ENCODE results near the gene SLC22A23.

The SLC22A23 gene

GRCh38 chr6:3393836-3394202, 63.0 kb downstream of the SLC22A23 start:
- H3K4me3 ChIP-seq (replicated peaks; ENCODE audit: low read depth, low read length) = no peak overlapping the region
- no peak for DNase-seq (ENCODE audit: extremely low read depth, low read depth)
- TF ChIP-seq CTCF (IDR thresholded peaks at IDR 0.05; ENCODE audit: low read depth, low read length, missing control alignments) = no peak

- no peak for TF ChIP-seq CTCF (IDR thresholded peaks at IDR 0.05; ENCODE audit: low read depth, low read length, missing control alignments)
- DNase-seq (ENCODE audit: extremely low read depth, low read depth) = no peak
- H3K4me3 ChIP-seq (replicated peaks; ENCODE audit: low read depth, low read length) = no peak overlapping the region
These were observed 63.7 kb downstream of the SLC22A23 start for GRCh38 chr6:3392930-3393835.

GRCh38 chr6:3391902-3392458, 64.9 kb downstream of the SLC22A23 start:
- DNase-seq (ENCODE audit: extremely low read depth, low read depth) = no peak
- no peak overlapping the region for H3K4me3 ChIP-seq (replicated peaks; ENCODE audit: low read depth, low read length)
- no peak for TF ChIP-seq CTCF (IDR thresholded peaks at IDR 0.05; ENCODE audit: low read depth, low read length, missing control alignments)

DNA sequence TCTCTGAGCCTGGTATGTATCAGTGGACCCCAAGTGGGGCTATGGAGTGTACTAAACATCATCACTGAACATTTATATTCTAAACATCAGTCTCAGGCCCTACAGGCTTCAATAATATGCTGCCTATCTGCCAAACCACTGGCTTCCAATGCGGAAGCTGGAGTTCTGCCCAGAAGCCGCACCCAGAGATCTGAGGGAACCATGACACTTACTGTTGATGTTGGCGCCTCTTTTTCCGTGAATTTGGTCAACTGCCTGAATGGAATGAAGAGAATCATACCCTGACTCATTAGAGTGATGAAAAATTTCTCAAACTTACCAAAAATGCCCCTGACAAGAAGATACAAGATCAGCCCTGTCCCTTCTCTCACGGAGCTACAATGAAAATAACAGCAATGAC, 66.2 kb downstream of the SLC22A23 start:
- no peak for DNase-seq (ENCODE audit: extremely low read depth, low read depth)
- no peak for TF ChIP-seq CTCF (IDR thresholded peaks at IDR 0.05; ENCODE audit: low read depth, low read length, missing control alignments)

DNA sequence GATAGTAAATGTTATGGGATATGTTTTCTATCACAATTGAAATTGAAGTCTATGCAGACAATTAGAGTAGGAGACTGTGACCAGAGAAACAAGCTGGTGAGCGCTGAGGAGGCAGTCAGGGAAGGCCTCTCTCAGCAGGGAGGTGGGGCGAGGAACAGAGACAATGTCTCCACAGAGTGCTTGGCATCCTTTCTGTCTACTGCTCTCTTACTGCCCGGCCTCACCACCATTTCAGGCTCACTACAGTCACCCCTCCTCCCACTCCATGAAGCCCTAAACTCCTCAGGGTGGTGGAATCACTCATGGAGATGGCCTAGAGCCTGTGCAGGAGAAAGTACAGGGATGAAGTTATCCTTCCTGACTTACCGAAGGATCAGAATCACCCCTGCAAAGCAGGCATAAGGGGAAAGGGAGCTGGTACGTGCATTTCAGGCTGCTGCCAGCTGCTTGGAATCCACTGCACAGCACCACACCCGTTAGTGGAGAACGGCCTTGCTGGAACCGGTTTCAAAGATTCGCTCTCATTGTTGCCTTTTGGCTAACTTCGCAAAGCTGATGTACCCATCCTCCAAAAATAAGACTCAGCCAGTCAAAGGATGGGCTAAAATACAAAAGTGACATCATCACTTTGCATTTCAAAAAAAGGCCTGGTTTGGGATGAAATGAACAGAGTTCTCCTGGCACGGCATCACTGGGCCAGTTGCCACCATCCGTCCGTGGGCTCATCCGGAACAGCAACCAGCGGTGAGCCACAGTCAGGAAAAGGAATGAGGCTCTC, 67.3 kb downstream of the SLC22A23 start:
- TF ChIP-seq CTCF (IDR thresholded peaks at IDR 0.05; ENCODE audit: low read depth, low read length, missing control alignments) = no peak
- no peak overlapping the region for H3K4me3 ChIP-seq (replicated peaks; ENCODE audit: low read depth, low read length)
- no peak for DNase-seq (ENCODE audit: extremely low read depth, low read depth)

More for the DNA sequence above, 66.2 kb downstream of the SLC22A23 start:
- H3K4me3 ChIP-seq (replicated peaks; ENCODE audit: low read depth, low read length) = no peak overlapping the region

DNA sequence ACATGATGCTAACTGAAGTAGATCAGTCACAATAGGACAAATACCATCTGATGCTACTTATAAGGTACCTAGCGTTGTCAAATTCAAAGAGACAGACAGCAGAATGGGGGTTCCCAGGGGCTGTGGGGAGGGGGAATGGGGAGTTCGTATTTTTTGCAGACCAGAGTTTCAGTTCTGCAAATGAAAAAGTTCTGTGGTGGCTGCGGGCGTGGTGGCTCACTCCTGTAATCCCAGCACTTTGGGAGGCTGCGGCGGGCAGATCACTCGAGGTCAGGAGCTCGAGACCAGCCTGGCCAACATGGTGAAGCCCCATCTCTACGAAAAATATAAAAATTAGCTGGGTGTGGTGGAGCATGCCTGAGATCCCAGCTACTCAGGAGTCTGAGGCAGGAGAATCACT, 68.1 kb downstream of the SLC22A23 start:
- no peak overlapping the region for H3K4me3 ChIP-seq (replicated peaks; ENCODE audit: low read depth, low read length)
- no peak for TF ChIP-seq CTCF (IDR thresholded peaks at IDR 0.05; ENCODE audit: low read depth, low read length, missing control alignments)
- no peak for DNase-seq (ENCODE audit: extremely low read depth, low read depth)

Measured in HFF-Myc (cell line).